Stimulated activated CD4-positive, alpha-beta T cell treated with anti-CD3 and anti-CD28 coated beads, Interleukin-12 subunit alpha, Interleukin-12 subunit beta, amount 100 ng/mL, for 24 hours (primary cell): Measurements from ENCODE around the gene SH3BP4.

Experiments
- DNase-seq, 2 experiments: peaks; one replicate each; pipeline ENCODE4 v3.0.0-alpha.2; 2020; ENCODE audit warnings: low read depth in 2 of 2

SH3BP4 gene

GRCh38 chr2:235041221-235041917 is 89.6 kb downstream of the SH3BP4 start:
- DNase-seq: no peak

GRCh38 chr2:235041918-235042575 is 90.2 kb downstream of the SH3BP4 start:
- DNase-seq: no peak

GRCh38 chr2:235042576-235043515 is 91.0 kb downstream of the SH3BP4 start:
- no peak for DNase-seq

GRCh38 chr2:235043762-235044500 is 92.1 kb downstream of the SH3BP4 start:
- DNase-seq: no peak

- no peak for DNase-seq
Measured at GRCh38 chr2:235044501-235045271, 92.9 kb downstream of the SH3BP4 start.

- no peak for DNase-seq
Measured at GRCh38 chr2:235045336-235045972, 93.6 kb downstream of the SH3BP4 start.

GRCh38 chr2:235045973-235046343 is 94.1 kb downstream of the SH3BP4 start:
- no peak for DNase-seq

GRCh38 chr2:235046589-235046988 is 94.8 kb downstream of the SH3BP4 start:
- DNase-seq: no peak

- no peak for DNase-seq
Measured at GRCh38 chr2:235047171-235048160, 95.6 kb downstream of the SH3BP4 start.

GRCh38 chr2:235048549-235048948 is 96.7 kb downstream of the SH3BP4 start:
- no peak for DNase-seq

- DNase-seq: no peak
Measured at GRCh38 chr2:235049069-235049468, 97.3 kb downstream of the SH3BP4 start.

GRCh38 chr2:235049719-235050118 is 97.9 kb downstream of the SH3BP4 start:
- no peak for DNase-seq

GRCh38 chr2:235050980-235051351 is 99.1 kb downstream of the SH3BP4 start:
- no peak for DNase-seq

GRCh38 chr2:235051436-235052260 is 99.8 kb downstream of the SH3BP4 start:
- no peak for DNase-seq

GRCh38 chr2:235052514-235053354 is 100.9 kb downstream of the SH3BP4 start:
- DNase-seq: no peak

- no peak for DNase-seq
Measured at GRCh38 chr2:235053651-235054050, 101.8 kb downstream of the SH3BP4 start.

GRCh38 chr2:235054475-235054874 is 102.7 kb downstream of the SH3BP4 start:
- no peak for DNase-seq
